Esophagus (tissue), 2 donors: ENCODE results near the gene SP6. TPM values are rescaled to one million over a fixed set of nuclear protein-coding genes. Genes with fewer than 3 reads are reported as not detected.
A peak's percentile ranks its signal among the peaks of the same experiment; 100 is the strongest.

ENCODE experiments used
- H3K27ac ChIP-seq, 2 donors: one replicate each; pipeline ENCODE4 v1.5.1; 2013; ENCODE audit warnings: low read depth in 2 of 2, mild to moderate bottlenecking in 2 of 2, inconsistent platforms in 1 of 2, low read length in 1 of 2, moderate library complexity in 1 of 2
- H3K27me3 ChIP-seq, 2 donors: one replicate each; pipeline ENCODE4 v1.6.1; 2013; ENCODE audit warnings: low read length in 2 of 2, control low read depth in 1 of 2, mild to moderate bottlenecking in 1 of 2; ENCODE audit not compliant: insufficient read depth in 2 of 2, control insufficient read depth in 1 of 2
- H3K36me3 ChIP-seq, 2 donors: one replicate each; pipeline ENCODE4 v1.6.1; 2013; ENCODE audit warnings: low read length in 1 of 2; ENCODE audit not compliant: control insufficient read depth in 2 of 2, insufficient read depth in 2 of 2
- H3K4me1 ChIP-seq, 2 donors: one replicate each; pipeline ENCODE4 v1.6.1; 2013; ENCODE audit warnings: low read length in 1 of 2; ENCODE audit not compliant: control insufficient read depth in 2 of 2, insufficient read depth in 2 of 2
- H3K4me3 ChIP-seq, 2 donors: one replicate each; pipeline ENCODE4 v1.5.1; 2013; ENCODE audit warnings: low read length in 2 of 2, mild to moderate bottlenecking in 2 of 2, low read depth in 1 of 2, moderate library complexity in 1 of 2
- H3K9me3 ChIP-seq, 2 donors: one replicate each; pipeline ENCODE4 v1.6.1; 2013; ENCODE audit warnings: mild to moderate bottlenecking in 2 of 2, low read depth in 1 of 2, low read length in 1 of 2, moderate library complexity in 1 of 2; ENCODE audit not compliant: control insufficient read depth in 2 of 2, insufficient read depth in 1 of 2
- WGBS, 2 donors: extraction: QIAGEN DNeasy Blood & Tissue Kit; methylation state at CpG; one replicate each; pipeline ENCODE4 v1.1.7; 2013; 5-methylcytosine and 5-hydroxymethylcytosine counted together
- polyA plus RNA-seq, 2 donors: library from polyadenylated mRNA; stranded (reverse); fragments of 200-250 nt; gene quantifications; one replicate each; pipeline ENCODE4 v1.2.3, GENCODE V29; 2013
- donor health status: healthy with polysubstance abuse.
- donor health status: Bipolar disorder and iron deficiency.

SP6 gene
- polyA plus RNA-seq, 2 donors: 3.8 to 6.1 TPM

- H3K9me3 ChIP-seq: no peaks in the 10 kb centered on the region
- 88 to 90% methylated on average over 4 of the region's 4 CpGs for WGBS, 2 donors
- no peak overlapping the region for H3K4me3 ChIP-seq
- H3K27ac ChIP-seq: peak overlapping the region in 1 of 2 donors; percentile 56
- H3K36me3 ChIP-seq: no peaks in the 10 kb centered on the region
- H3K27me3 ChIP-seq: no peaks in the 10 kb centered on the region
- H3K4me1 ChIP-seq: no peaks in the 10 kb centered on the region
These were observed 40.7 kb upstream of the SP6 start for GRCh38 chr17:47891545-47892088.

DNA sequence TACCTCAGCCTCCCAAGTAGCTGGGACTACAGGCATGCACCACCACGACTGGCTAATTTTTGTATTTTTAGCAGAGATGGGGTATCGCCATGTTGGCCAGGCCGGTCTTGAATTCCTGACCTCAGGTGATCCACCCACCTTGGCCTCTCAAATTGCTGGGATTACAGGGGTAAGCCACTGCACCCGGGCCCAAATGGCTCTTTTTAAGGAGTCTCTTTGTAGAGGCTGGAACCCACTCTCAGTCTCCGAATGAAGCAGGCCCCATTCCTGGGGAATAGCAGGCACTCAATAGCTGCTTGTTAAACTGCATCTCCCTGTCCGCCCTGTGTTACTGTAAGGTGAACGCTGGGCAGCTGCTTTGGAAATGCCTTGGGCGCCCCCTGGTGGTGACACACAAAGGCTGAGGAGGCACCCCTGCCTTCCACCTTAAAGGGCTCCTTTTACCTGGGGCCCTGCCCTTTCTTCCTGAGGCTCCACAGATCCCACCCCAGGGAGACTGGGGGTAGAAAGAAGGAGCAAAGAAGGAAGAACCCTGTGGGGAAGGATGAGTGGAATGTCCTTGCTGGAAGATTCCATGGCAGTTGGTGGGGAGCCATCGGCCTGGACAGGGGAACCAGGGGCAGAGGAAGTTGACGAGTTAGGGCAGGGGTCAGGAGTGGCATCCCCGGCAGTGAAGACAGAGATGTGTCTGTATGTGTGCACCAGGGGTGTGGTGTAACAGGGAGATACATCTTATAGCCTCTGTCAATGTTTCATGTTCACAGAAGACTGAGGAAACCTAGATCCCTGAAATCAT lies 39.0 kb upstream of the SP6 start:
- H3K4me3 ChIP-seq: no peak overlapping the region
- WGBS, 2 donors: 39 to 41% methylated on average over 11 of the region's 11 CpGs
- H3K27me3 ChIP-seq: no peaks in the 10 kb centered on the region
- no peaks in the 10 kb centered on the region for H3K4me1 ChIP-seq
- H3K27ac ChIP-seq: no peak overlapping the region
- H3K36me3 ChIP-seq: no peaks in the 10 kb centered on the region
- no peaks in the 10 kb centered on the region for H3K9me3 ChIP-seq

GRCh38 chr17:47888293-47888692 lies 37.3 kb upstream of the SP6 start:
- no peaks in the 10 kb centered on the region for H3K36me3 ChIP-seq
- WGBS, 2 donors: 81 to 84% methylated on average over 6 of the region's 6 CpGs
- no peak overlapping the region for H3K4me3 ChIP-seq
- no peaks in the 10 kb centered on the region for H3K27me3 ChIP-seq
- H3K4me1 ChIP-seq: peaks cover 0 to 2% of the 10 kb centered on the region in 2 donors
- no peak overlapping the region for H3K27ac ChIP-seq
- H3K9me3 ChIP-seq: no peaks in the 10 kb centered on the region

GRCh38 chr17:47884905-47885730 lies 34.2 kb upstream of the SP6 start:
- no peaks in the 10 kb centered on the region for H3K9me3 ChIP-seq
- WGBS, 2 donors: 42 to 44% methylated on average over 11 of the region's 11 CpGs
- H3K36me3 ChIP-seq: no peaks in the 10 kb centered on the region
- H3K27ac ChIP-seq: peak overlapping the region in 1 of 2 donors; percentile 6
- H3K4me3 ChIP-seq: no peak overlapping the region
- no peaks in the 10 kb centered on the region for H3K27me3 ChIP-seq
- peaks cover 0 to 11% of the 10 kb centered on the region in 2 donors for H3K4me1 ChIP-seq

GRCh38 chr17:47884427-47884740 lies 33.4 kb upstream of the SP6 start:
- Histone ChIP-seq H3K4me1 (peaks cover 0 to 11% of the 10 kb centered on the region in 2 donors), H3K36me3 (no peaks in the 10 kb centered on the region), H3K4me3 (no peak overlapping the region), H3K9me3 (no peaks in the 10 kb centered on the region), H3K27me3 (no peaks in the 10 kb centered on the region), H3K27ac (no peak overlapping the region)
- WGBS, 2 donors: 29 to 33% methylated on average over 5 of the region's 5 CpGs

DNA sequence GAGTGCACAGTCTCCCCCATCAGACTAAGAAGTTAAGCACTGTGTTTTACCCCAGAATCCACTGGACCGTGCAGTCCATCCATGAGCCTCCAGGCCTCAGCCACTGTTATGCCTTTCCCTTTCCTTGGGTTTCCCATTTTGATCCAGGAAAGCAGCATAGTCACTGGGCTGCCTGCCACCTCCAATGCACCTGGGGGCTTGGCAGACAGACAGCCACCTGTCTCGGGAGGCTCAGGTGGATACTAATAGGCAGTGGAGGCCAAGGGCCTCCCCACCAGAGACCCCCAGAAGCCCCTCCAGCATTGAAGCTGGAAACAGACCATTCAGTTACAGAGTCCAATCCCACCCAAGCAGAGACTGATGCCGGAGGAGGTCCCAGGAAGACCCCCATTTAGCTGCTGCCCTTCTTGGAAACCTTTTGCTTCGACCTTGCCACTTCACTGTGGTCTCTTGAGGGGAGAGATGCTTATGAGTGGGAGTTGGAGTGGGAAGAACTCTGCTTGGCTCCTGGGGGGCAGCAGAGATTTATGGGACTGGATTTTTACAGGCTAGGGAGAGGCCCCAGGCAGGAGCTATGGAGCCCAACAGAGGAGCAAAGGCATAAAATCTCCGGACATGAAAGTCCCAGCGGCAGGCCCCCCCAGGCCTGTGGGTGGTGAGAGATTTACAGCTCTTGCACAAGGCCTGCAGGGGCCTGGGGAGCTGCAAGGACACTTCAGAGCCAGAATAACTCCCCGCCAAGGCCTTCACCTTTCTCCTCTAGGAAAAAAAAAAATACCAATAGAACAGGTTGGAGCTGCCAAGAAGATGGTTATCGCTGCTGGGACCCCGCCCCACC lies 32.8 kb upstream of the SP6 start:
- H3K27ac ChIP-seq: no peak overlapping the region
- no peak overlapping the region for H3K4me3 ChIP-seq
- H3K9me3 ChIP-seq: no peaks in the 10 kb centered on the region
- H3K4me1 ChIP-seq: peaks cover 0 to 11% of the 10 kb centered on the region in 2 donors
- WGBS, 2 donors: 56 to 59% methylated on average over 9 of the region's 9 CpGs
- no peaks in the 10 kb centered on the region for H3K27me3 ChIP-seq
- H3K36me3 ChIP-seq: no peaks in the 10 kb centered on the region

- Histone ChIP-seq H3K4me3 (no peak overlapping the region), H3K27ac (no peak overlapping the region), H3K4me1 (peaks cover 0 to 11% of the 10 kb centered on the region in 2 donors), H3K9me3 (no peaks in the 10 kb centered on the region), H3K27me3 (no peaks in the 10 kb centered on the region), H3K36me3 (no peaks in the 10 kb centered on the region)
- 73 to 78% methylated on average over 9 of the region's 9 CpGs for WGBS, 2 donors
These were observed 32.0 kb upstream of the SP6 start for GRCh38 chr17:47882695-47883588.

- H3K4me1 ChIP-seq: peaks cover 0 to 11% of the 10 kb centered on the region in 2 donors
- no peak overlapping the region for H3K27ac ChIP-seq
- H3K9me3 ChIP-seq: no peaks in the 10 kb centered on the region
- no peaks in the 10 kb centered on the region for H3K27me3 ChIP-seq
- H3K4me3 ChIP-seq: no peak overlapping the region
- 19 to 27% methylated on average over 7 of the region's 7 CpGs for WGBS, 2 donors
- no peaks in the 10 kb centered on the region for H3K36me3 ChIP-seq
These were observed 31.3 kb upstream of the SP6 start for GRCh38 chr17:47882247-47882646.
